ENCODE data around the gene RESP18. TPM values are rescaled to one million over a fixed set of nuclear protein-coding genes. Genes with fewer than 3 reads are reported as not detected.

Gene RESP18
- total RNA-seq, 2 donors from 2014 or later, result not detected

DNA sequence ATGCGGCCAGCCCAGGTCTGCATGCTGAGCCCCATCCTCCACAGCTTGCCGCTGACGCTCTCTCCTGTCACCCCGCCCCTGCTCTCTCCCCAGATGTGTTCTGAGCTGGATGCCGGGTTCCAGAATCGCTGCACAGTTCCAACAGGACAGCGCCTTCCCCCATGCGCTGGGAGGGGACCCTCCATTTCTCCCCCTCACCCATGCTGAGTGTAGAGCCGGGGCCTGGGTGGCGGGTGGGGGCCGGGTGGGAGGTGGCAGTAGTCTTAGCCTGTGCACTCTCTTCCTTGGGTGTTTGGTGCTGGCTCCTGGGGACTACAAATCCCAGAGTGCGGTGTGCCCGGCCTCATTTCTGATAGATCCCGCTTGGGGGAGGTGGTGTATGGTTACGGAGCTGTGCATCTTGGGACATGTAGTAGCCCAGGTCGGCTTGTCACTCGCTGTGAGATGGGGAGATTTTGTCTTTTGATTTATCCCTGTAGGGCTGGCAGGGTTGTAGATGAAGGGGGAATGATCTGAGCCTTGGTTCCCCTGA lies 46.6 kb downstream of the RESP18 start:
- H3K27ac ChIP-seq, result no peak overlapping the region
- TF ChIP-seq POLR2A (IDR thresholded peaks at IDR 0.05) (no peak), CTCF (IDR thresholded peaks at IDR 0.05) (no peak)
- intact Hi-C loops (cut with DNase I), result loop anchor here (5.0 kb wide), 1 partner anchor 114 kb away; the partner anchor contains the start of gene SLC23A3

GRCh38 chr2:219285373-219285735 lies 47.2 kb downstream of the RESP18 start:
- no peak overlapping the region for H3K4me3 ChIP-seq
- no peak for TF ChIP-seq CTCF (IDR thresholded peaks at IDR 0.05)
- no peak for TF ChIP-seq POLR2A (IDR thresholded peaks at IDR 0.05)
- H3K36me3 ChIP-seq (replicated peaks in 1 of 2; ENCODE audit: insufficient read depth in 1 of 2, low read depth in 2 of 2), result peaks cover 0 to 21% of the 10 kb centered on the region in 2 donors
- DNase-seq (no peak), ATAC-seq (no peak)
- H3K27ac ChIP-seq, result no peak overlapping the region
- intact Hi-C loops (cut with DNase I), result loop anchor here (5.0 kb wide), 1 partner anchor 113 kb away; the partner anchor contains the start of gene SLC23A3
- WGBS, 2 donors, result 84 to 93% methylated on average over 12 of the region's 12 CpGs
- peaks cover 13% of the 10 kb centered on the region for H3K4me1 ChIP-seq
- H3K27me3 ChIP-seq, result no peaks in the 10 kb centered on the region
- no peaks in the 10 kb centered on the region for H3K9me3 ChIP-seq

More for the DNA sequence above, 46.6 kb downstream of the RESP18 start:
- no peak for ATAC-seq
- Histone ChIP-seq H3K4me3 (no peak overlapping the region), H3K36me3 (replicated peaks in 1 of 2; ENCODE audit: insufficient read depth in 1 of 2, low read depth in 2 of 2) (peaks cover 0 to 21% of the 10 kb centered on the region in 2 donors), H3K27me3 (no peaks in the 10 kb centered on the region), H3K9me3 (no peaks in the 10 kb centered on the region), H3K4me1 (peaks cover 7% of the 10 kb centered on the region)
- WGBS, 2 donors, result 81 to 90% methylated on average over 2 to 16 of the region's 17 CpGs
- DNase-seq, result peak in 1 of 4 donors; percentile 16

DNA sequence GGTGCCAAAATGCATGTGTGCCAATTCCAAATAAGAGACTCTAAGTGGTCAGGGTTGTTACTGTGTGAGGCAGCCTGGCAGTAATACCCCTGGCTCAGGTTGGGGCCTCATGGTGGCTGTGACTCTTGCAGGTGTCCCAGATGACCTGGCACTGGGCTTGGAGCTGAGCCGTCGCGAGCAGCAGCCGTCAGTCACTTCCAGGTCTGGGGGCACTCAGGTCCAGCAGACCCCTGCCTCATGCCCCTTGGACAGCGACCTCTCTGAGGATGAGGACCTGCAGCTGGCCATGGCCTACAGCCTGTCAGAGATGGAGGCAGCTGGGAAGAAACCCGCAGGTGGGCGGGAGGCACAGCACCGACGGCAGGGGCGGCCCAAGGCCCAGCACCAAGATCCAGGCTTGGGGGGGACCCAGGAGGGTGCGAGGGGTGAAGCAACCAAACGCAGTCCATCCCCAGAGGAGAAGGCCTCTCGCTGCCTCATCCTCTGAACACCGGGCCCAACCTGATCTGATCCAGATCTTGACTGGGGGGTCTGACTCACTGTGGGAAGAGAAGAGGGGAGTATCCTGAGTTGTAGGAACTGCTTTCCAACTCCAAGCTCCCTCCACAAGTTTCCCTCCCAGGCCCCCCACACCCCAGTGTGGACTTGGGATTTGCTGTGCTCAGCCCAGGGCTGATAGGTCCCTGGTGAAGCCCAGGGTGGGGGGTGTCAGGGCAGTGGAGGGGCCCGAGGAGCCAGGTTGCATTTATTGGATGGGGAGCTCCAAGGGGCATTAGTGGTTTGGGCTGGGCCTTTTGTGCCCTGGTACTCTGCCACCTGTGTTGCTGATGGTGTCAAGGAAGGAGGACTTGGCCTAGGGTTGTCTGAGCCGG lies 47.8 kb downstream of the RESP18 start:
- intact Hi-C loops (cut with DNase I), result loop anchor here (5.0 kb wide), 1 partner anchor 112 kb away; the partner anchor contains the start of gene SLC23A3
- H3K4me1 ChIP-seq, result peaks cover 19% of the 10 kb centered on the region
- no peaks in the 10 kb centered on the region for H3K9me3 ChIP-seq
- peaks cover 0 to 21% of the 10 kb centered on the region in 2 donors for H3K36me3 ChIP-seq (replicated peaks in 1 of 2; ENCODE audit: insufficient read depth in 1 of 2, low read depth in 2 of 2)
- DNase-seq (no peak), ATAC-seq (no peak)
- no peaks in the 10 kb centered on the region for H3K27me3 ChIP-seq
- no peak overlapping the region for H3K4me3 ChIP-seq
- WGBS, 2 donors, result 85 to 89% methylated on average over 12 to 16 of the region's 16 CpGs
- TF ChIP-seq CTCF (IDR thresholded peaks at IDR 0.05), result no peak
- TF ChIP-seq POLR2A (IDR thresholded peaks at IDR 0.05), result no peak
- H3K27ac ChIP-seq, result peak overlapping the region in 1 of 4 donors; percentile 2

DNA sequence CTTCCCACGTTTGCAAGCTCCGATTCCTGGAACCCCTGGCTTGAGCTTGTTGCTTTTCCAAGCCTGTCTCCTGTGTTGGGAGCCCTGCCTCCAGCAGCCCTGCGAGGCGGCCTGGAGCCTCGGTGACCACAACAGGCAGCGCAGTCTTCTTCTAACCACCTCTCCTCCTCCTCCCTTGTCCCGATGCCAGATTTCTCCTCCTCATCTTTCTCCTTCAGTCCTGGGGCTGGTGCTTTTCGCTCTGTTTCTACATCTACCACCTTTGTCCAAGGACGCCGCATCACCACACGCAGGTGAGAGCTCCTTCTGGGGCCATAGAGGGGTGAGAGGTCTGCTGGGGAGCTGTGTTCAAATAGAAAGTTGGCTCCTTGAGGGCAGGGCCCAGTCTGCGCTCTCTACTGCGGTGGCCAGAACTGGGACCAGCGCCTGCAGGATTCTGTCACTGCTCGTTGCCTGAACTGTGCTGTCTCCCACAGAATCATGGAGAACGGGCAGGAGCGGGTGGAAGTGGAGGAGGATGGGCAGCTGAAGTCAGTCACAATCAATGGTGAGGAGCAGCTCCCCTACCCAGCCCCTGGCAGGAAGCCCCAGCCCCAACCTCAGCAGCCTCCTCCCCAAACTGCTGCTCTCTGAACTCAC lies 49.5 kb downstream of the RESP18 start:
- Histone ChIP-seq H3K4me1 (peaks cover 28% of the 10 kb centered on the region), H3K36me3 (replicated peaks in 1 of 2; ENCODE audit: insufficient read depth in 1 of 2, low read depth in 2 of 2) (peaks cover 0 to 21% of the 10 kb centered on the region in 2 donors), H3K27me3 (no peaks in the 10 kb centered on the region), H3K4me3 (no peak overlapping the region), H3K27ac (no peak overlapping the region), H3K9me3 (no peaks in the 10 kb centered on the region)
- TF ChIP-seq POLR2A (IDR thresholded peaks at IDR 0.05), result no peak
- TF ChIP-seq CTCF (IDR thresholded peaks at IDR 0.05), result no peak
- WGBS, 2 donors, result 92% methylated on average over 16 to 17 of the region's 17 CpGs
- ATAC-seq (no peak), DNase-seq (no peak)
- intact Hi-C loops (cut with DNase I), result no loop called here
